Measurements from ENCODE around the gene OR6S1.

DNA sequence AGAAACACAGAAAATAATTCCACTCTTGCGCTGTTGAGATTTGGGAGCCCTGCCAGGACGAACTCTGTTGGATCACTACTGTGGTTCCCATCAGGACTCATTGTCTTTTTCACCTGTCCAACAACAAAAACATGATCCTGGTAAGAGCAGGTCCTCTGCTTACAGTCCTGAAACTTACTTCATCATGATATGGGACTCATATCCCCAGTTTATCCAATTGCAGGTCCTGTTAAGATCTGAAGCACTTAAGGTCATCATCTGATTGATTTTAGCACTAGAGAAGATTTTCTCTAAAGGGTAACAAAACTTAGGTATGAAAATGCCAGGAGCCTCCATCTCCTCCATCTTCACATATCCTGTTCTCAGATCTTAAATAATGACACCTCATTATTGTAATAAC lies at the start of gene OR6S1:
- TF ChIP-seq ASH2L (IDR thresholded peaks at IDR 0.05; ENCODE audit: borderline replicate concordance, low read depth) (no peak), BHLHE40 (IDR thresholded peaks at IDR 0.05; ENCODE audit: borderline replicate concordance in 1 of 2, low read depth in 2 of 2, low read length in 1 of 2) (no peak), ZNF687 (IDR thresholded peaks at IDR 0.05) (no peak), TCF3 (IDR thresholded peaks at IDR 0.05; ENCODE audit: borderline replicate concordance, insufficient read depth, low read depth, low read length) (no peak), POLR2AphosphoS5 (IDR thresholded peaks at IDR 0.05; ENCODE audit: low read length) (no peak)
- TF ChIP-seq, protein P1, sequence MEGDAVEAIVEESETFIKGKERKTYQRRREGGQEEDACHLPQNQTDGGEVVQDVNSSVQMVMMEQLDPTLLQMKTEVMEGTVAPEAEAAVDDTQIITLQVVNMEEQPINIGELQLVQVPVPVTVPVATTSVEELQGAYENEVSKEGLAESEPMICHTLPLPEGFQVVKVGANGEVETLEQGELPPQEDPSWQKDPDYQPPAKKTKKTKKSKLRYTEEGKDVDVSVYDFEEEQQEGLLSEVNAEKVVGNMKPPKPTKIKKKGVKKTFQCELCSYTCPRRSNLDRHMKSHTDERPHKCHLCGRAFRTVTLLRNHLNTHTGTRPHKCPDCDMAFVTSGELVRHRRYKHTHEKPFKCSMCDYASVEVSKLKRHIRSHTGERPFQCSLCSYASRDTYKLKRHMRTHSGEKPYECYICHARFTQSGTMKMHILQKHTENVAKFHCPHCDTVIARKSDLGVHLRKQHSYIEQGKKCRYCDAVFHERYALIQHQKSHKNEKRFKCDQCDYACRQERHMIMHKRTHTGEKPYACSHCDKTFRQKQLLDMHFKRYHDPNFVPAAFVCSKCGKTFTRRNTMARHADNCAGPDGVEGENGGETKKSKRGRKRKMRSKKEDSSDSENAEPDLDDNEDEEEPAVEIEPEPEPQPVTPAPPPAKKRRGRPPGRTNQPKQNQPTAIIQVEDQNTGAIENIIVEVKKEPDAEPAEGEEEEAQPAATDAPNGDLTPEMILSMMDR (IDR thresholded peaks at IDR 0.05 in 2 of 3, conservative IDR thresholded peaks at IDR 0.05 in 1 of 3; ENCODE audit: control insufficient read depth in 2 of 3, extremely low read depth in 1 of 3, insufficient read depth in 1 of 3, low read depth in 3 of 3, low read length in 3 of 3), result no peak

Data from GM12878 (cell line).